Esophagus muscularis mucosa (tissue), 3 donors: Measurements from ENCODE around the gene SCGB1C2.

ENCODE experiments used
- POLR2A ChIP-seq: fragments of 450-650 bp; IDR thresholded peaks from one replicate; pipeline ENCODE4 v1.6.1; 2017; ENCODE audit warnings: antibody characterized with exemption, moderate library complexity, mild to moderate bottlenecking, low read depth
- TF ChIP-seq, protein P1 (sequence below), 3 experiments: fragments of 200-600 bp in 2 of 3; fragments of 450-650 bp in 1 of 3; sonication (generic) in 2 of 3; IDR thresholded peaks; one replicate each; pipeline ENCODE4 v1.5.1; 2017 to 2019; ENCODE audit warnings: antibody characterized with exemption in 3 of 3, mild to moderate bottlenecking in 2 of 3, moderate library complexity in 1 of 3

DNA sequence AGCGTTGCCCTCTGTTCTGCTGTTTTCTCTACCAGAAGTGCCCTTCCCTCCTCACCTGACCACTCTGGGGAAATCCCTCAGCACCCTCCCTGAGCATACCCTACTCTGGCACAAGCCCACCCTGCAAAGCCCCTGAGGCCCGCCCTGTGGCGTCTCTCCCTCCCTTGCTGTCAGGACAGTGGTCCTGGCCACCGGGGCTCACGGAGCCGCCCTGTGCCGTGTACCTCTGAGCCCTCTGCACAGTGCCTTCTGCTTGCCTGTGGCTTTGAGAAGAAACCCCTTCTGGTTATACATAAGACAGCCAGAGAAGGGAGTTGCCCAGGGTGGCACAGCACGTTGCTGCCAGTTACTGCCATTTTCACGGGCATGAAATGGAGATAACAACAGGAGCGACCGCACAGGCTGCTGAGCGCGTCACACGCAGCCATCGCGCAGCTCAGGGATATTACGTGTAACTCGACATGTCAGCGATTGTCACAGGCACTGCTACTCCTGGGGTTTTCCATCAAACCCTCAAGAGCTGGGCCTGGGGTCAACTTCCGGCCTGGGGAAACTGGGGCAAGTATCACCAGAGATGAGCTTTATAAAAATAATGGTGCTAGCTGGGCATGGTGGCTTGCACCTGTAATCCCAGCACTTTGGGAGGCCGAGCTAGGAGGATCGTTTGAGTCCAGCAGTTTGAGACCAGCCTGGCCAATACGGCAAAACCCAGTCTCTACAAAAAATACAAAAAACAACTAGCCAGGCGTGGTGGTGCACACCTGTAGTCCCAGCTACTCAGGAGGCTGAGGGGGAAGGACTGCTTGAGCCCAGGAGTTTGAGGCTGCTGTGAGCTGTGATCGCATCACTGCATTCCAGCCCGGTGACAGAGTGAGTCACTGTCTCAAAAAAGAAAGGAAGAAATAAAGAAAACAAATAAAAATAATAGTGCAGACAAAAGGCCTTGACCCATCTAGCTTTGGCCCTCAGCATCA is 14.8 kb downstream of the SCGB1C2 start:
- TF ChIP-seq POLR2A = no peak
- TF ChIP-seq, protein P1, sequence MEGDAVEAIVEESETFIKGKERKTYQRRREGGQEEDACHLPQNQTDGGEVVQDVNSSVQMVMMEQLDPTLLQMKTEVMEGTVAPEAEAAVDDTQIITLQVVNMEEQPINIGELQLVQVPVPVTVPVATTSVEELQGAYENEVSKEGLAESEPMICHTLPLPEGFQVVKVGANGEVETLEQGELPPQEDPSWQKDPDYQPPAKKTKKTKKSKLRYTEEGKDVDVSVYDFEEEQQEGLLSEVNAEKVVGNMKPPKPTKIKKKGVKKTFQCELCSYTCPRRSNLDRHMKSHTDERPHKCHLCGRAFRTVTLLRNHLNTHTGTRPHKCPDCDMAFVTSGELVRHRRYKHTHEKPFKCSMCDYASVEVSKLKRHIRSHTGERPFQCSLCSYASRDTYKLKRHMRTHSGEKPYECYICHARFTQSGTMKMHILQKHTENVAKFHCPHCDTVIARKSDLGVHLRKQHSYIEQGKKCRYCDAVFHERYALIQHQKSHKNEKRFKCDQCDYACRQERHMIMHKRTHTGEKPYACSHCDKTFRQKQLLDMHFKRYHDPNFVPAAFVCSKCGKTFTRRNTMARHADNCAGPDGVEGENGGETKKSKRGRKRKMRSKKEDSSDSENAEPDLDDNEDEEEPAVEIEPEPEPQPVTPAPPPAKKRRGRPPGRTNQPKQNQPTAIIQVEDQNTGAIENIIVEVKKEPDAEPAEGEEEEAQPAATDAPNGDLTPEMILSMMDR (IDR thresholded peaks at IDR 0.05) = no peak
